AG09319 (cell line): ENCODE data around the gene SHISA6.

Source experiments
- DNase-seq: peaks from one replicate; pipeline ENCODE4 v3.0.0-alpha.2; 2010; ENCODE audit warnings: low read depth; ENCODE audit errors: extremely low read depth
- TF ChIP-seq, protein P1 (sequence below): IDR thresholded peaks from 2 replicates; pipeline ENCODE4 v1.5.1; 2011; ENCODE audit warnings: low read depth, mild to moderate bottlenecking, inconsistent platforms, low read length, moderate library complexity

SHISA6 gene

DNA sequence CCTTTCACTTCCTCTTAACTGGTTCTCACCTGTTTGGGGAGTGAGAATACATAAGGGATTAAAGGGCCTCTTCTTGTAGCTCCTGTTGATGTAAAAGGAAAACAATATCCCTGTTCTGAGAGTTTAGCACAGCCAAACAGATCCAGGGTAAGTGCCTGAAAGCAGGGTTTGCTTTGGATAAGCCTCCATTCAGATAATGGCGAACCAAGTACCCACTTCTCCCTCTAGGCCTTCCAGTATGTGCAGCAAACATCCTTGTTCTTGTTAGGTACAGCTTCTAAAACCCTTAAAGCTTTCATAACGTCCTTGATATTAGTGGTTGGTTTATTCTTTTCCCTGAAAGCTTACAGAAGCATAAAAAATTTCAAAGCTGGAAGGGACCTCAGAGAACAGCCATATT lies 226.6 kb downstream of the SHISA6 start:
- DNase-seq, result no peak
- TF ChIP-seq, protein P1, sequence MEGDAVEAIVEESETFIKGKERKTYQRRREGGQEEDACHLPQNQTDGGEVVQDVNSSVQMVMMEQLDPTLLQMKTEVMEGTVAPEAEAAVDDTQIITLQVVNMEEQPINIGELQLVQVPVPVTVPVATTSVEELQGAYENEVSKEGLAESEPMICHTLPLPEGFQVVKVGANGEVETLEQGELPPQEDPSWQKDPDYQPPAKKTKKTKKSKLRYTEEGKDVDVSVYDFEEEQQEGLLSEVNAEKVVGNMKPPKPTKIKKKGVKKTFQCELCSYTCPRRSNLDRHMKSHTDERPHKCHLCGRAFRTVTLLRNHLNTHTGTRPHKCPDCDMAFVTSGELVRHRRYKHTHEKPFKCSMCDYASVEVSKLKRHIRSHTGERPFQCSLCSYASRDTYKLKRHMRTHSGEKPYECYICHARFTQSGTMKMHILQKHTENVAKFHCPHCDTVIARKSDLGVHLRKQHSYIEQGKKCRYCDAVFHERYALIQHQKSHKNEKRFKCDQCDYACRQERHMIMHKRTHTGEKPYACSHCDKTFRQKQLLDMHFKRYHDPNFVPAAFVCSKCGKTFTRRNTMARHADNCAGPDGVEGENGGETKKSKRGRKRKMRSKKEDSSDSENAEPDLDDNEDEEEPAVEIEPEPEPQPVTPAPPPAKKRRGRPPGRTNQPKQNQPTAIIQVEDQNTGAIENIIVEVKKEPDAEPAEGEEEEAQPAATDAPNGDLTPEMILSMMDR, result no peak

GRCh38 chr17:11485336-11486100 lies 244.5 kb downstream of the SHISA6 start:
- TF ChIP-seq, protein P1, result no peak
- DNase-seq, result no peak

DNA sequence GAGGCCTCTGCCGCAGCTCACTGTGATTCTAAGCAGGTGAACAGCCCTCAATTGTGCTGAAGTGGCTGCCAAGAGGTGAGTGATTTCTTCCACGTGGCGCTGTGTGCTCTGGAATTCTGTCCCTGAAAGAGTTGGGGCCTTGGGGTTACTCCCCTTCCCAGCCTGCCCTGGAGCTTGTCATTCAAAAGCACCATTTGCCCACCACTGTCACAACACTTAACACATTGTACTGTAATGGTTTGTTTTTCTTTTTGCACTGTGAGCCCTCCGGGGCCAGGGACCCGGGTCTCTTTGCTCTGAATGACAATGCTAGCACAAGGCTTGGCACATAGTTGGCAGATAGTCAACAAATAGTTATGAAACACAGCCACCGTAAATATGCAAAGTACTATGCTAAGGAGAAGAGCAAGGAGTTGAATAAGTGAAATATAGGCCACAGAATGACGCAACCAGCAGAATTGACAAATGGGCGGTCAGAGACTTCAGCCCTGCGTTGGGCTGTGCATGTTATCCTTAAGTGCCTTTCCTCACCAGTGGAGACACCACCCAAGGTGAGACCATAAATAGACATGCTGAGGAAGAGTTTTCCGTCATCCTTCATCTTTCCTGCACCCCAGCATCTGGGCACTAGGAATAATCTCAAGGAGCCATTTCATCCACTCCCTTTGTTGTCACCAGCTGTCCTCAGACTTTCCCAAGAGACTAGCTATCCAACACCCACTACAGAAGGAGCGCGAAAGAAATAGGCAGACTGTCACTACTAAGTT lies 245.3 kb downstream of the SHISA6 start:
- no peak for DNase-seq
- TF ChIP-seq, protein P1, result no peak

- DNase-seq, result no peak
- TF ChIP-seq, protein P1, result no peak
Observed at GRCh38 chr17:11486868-11487310, 245.9 kb downstream of the SHISA6 start.

DNA sequence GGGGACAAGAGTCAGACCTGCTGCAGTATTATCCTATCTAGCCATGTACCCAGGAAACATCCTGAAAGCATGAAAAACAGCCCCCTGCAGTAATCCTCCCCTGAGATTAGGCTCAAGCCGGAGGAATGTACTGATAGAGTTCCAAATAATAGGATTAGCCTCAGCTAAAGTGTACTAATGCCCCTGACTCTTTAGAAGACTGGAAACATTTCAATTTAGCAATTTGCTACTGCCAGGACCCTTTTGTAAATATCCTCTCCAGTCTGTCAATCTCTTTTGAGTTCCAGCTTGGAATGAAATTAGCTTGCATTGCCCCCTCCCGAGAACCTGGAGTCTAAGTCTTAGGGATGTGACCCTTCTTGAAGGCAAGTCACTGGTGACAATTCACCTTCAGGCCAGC lies 246.5 kb downstream of the SHISA6 start:
- TF ChIP-seq, protein P1, result no peak
- no peak for DNase-seq

GRCh38 chr17:11488407-11488806 lies 247.4 kb downstream of the SHISA6 start:
- TF ChIP-seq, protein P1, result no peak
- DNase-seq, result no peak

GRCh38 chr17:11490171-11490755 lies 249.2 kb downstream of the SHISA6 start:
- TF ChIP-seq, protein P1, result no peak
- DNase-seq, result no peak
